Neuronal stem cell (in vitro differentiated cells): ENCODE measurements around the gene NXPE3.

Experiments used
- DNase-seq: peaks from one replicate; pipeline ENCODE4 v3.0.0-alpha.2; 2013; ENCODE audit warnings: low spot score
- H2AFZ ChIP-seq: one replicate; pipeline ENCODE4 v1.6.1; 2013; ENCODE audit warnings: mild to moderate bottlenecking, low read length, inconsistent platforms
- H2AK5ac ChIP-seq: 2 replicates; pipeline ENCODE4 v1.6.1; 2013; ENCODE audit warnings: low read depth, mild to moderate bottlenecking, inconsistent platforms, low read length, moderate library complexity, mixed read lengths
- H2BK120ac ChIP-seq: 2 replicates; pipeline ENCODE4 v1.6.1; 2013; ENCODE audit warnings: low read depth, mild to moderate bottlenecking, inconsistent platforms, low read length, moderate library complexity, mixed read lengths
- H2BK12ac ChIP-seq: one replicate; pipeline ENCODE4 v1.6.1; 2013; ENCODE audit warnings: low read length, inconsistent platforms
- H2BK15ac ChIP-seq: 2 replicates; pipeline ENCODE4 v1.6.1; 2013; ENCODE audit warnings: mild to moderate bottlenecking, low read length, inconsistent platforms, mixed read lengths
- H2BK5ac ChIP-seq: one replicate; pipeline ENCODE4 v1.6.1; 2013; ENCODE audit warnings: inconsistent platforms, mild to moderate bottlenecking, low read length, moderate library complexity
- H3K14ac ChIP-seq: one replicate; pipeline ENCODE4 v1.6.1; 2013; ENCODE audit warnings: low read length, inconsistent platforms
- H3K18ac ChIP-seq: 2 replicates; pipeline ENCODE4 v1.6.1; 2013; ENCODE audit warnings: low read length, inconsistent platforms
- H3K23ac ChIP-seq: 2 replicates; pipeline ENCODE4 v1.6.1; 2013; ENCODE audit warnings: low read depth, mild to moderate bottlenecking, mixed read lengths, low read length, inconsistent platforms; ENCODE audit not compliant: poor library complexity
- H3K27ac ChIP-seq: replicated peaks from 3 replicates; pipeline ENCODE4 v1.5.1; 2013; ENCODE audit warnings: low read length, inconsistent platforms
- H3K27me3 ChIP-seq, 3 experiments: 2 replicates each; pipeline ENCODE4 v1.6.1; 2013; ENCODE audit warnings: low read length in 3 of 3, mild to moderate bottlenecking in 2 of 3, inconsistent platforms in 1 of 3, low read depth in 1 of 3, mixed read lengths in 1 of 3, moderate library complexity in 1 of 3; ENCODE audit not compliant: control insufficient read depth in 3 of 3, insufficient read depth in 3 of 3
- H3K36me3 ChIP-seq, 2 donors: replicated peaks in 1 of 2; 2 replicates each; pipeline ENCODE4 v1.6.1; 2013; ENCODE audit warnings: low read length in 2 of 2; ENCODE audit not compliant: control insufficient read depth in 2 of 2, insufficient read depth in 2 of 2
- H3K4ac ChIP-seq: 2 replicates; pipeline ENCODE4 v1.6.1; 2013; ENCODE audit warnings: inconsistent platforms, mild to moderate bottlenecking, low read length, moderate library complexity
- H3K4me1 ChIP-seq, 2 donors: 1 replicate in 1 of 2; 2 replicates in 1 of 2; pipeline ENCODE4 v1.6.1; 2013; ENCODE audit warnings: low read length in 2 of 2, low read depth in 1 of 2; ENCODE audit not compliant: control insufficient read depth in 2 of 2, insufficient read depth in 1 of 2
- H3K4me2 ChIP-seq: one replicate; pipeline ENCODE4 v1.6.1; 2013; ENCODE audit warnings: mild to moderate bottlenecking, low read length, inconsistent platforms; ENCODE audit not compliant: insufficient read depth, poor library complexity, severe bottlenecking
- H3K4me3 ChIP-seq, 2 donors: 2 replicates each; pipeline ENCODE4 v1.5.1; 2013; ENCODE audit warnings: low read length in 2 of 2, mild to moderate bottlenecking in 2 of 2, inconsistent platforms in 1 of 2, moderate library complexity in 1 of 2
- H3K79me1 ChIP-seq: one replicate; pipeline ENCODE4 v1.6.1; 2013; ENCODE audit warnings: low read depth, mild to moderate bottlenecking, inconsistent platforms, low read length, moderate library complexity
- H3K9ac ChIP-seq: one replicate; pipeline ENCODE4 v1.6.1; 2013; ENCODE audit warnings: mild to moderate bottlenecking, low read depth, low read length, inconsistent platforms; ENCODE audit not compliant: poor library complexity
- H3K9me3 ChIP-seq, 2 donors: replicated peaks in 1 of 2; 2 replicates each; pipeline versions ENCODE3 to v1.6.1; 2013; ENCODE audit warnings: low read length in 2 of 2, mild to moderate bottlenecking in 2 of 2, inconsistent platforms in 1 of 2, low read depth in 1 of 2, mixed read lengths in 1 of 2, moderate library complexity in 1 of 2; ENCODE audit not compliant: control insufficient read depth in 2 of 2, insufficient read depth in 1 of 2
- H4K8ac ChIP-seq: one replicate; pipeline ENCODE4 v1.6.1; 2013; ENCODE audit warnings: low read depth, mild to moderate bottlenecking, inconsistent platforms, low read length, moderate library complexity
- H4K91ac ChIP-seq: one replicate; pipeline ENCODE4 v1.6.1; 2013; ENCODE audit warnings: low read length, low read depth, mild to moderate bottlenecking, inconsistent platforms; ENCODE audit not compliant: poor library complexity
- WGBS, 2 donors: extraction: QIAGEN DNeasy Blood & Tissue Kit; methylation state at CpG; one replicate each; pipeline ENCODE4 v1.1.7; 2013; ENCODE audit warnings: missing lambda C conversion rate in 2 of 2, mixed read lengths in 1 of 2; ENCODE audit not compliant: insufficient read length in 2 of 2, insufficient replicate concordance in 1 of 2; ENCODE audit errors: extremely low coverage in 2 of 2; 5-methylcytosine and 5-hydroxymethylcytosine counted together

Gene NXPE3

DNA sequence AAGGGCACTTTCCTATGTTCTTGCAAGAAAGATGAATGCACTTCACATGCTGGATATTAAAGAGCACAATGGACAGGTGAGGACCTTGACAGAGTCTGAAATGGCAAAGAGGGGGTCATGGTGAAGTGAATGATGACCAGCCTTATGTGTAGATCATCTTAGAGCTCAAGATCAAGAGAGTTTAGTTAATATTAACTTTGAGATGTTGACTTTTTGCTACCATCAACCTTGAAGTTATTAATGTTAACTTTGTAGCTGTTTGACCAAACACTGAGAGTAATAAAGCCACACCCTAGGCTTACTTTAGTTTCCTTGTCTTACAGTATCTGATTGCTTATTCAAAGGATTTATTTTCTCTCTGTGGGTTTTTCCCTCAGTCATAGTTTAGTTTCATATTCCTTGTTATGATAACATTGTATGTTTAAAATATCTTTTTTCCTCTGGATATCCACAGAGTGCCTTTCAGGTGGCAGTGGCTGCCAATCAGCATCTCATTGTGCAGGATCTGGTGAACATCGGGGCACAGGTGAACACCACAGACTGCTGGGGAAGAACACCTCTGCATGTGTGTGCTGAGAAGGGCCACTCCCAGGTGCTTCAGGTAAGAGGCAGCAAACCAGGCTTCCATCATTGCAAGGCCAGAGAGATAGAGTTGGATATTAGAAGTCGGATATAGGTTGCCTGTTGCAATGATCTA is 75.7 kb downstream of the NXPE3 start:
- Histone ChIP-seq H4K91ac (no peak overlapping the region), H3K9ac (no peak overlapping the region), H3K4ac (no peak overlapping the region), H3K4me1 (peaks cover 0 to 5% of the 10 kb centered on the region in 2 donors), H2AFZ (no peak overlapping the region), H3K27ac (no peak overlapping the region), H3K9me3 (no peaks in the 10 kb centered on the region), H2BK5ac (no peak overlapping the region), H3K23ac (no peak overlapping the region), H2BK15ac (no peak overlapping the region), H3K36me3 (peaks cover 27 to 78% of the 10 kb centered on the region in 2 donors), H3K4me3 (no peak overlapping the region), H3K79me1 (peaks cover 8% of the 10 kb centered on the region), H3K18ac (no peak overlapping the region), H3K14ac (no peak overlapping the region), H2AK5ac (no peak overlapping the region), H2BK120ac (no peak overlapping the region), H4K8ac (no peak overlapping the region), H3K4me2 (no peak overlapping the region), H2BK12ac (no peak overlapping the region), H3K27me3 (no peaks in the 10 kb centered on the region)
- no CpG with 5 or more reads among the region's 2 CpGs for WGBS, 2 donors
- no peak for DNase-seq

DNA sequence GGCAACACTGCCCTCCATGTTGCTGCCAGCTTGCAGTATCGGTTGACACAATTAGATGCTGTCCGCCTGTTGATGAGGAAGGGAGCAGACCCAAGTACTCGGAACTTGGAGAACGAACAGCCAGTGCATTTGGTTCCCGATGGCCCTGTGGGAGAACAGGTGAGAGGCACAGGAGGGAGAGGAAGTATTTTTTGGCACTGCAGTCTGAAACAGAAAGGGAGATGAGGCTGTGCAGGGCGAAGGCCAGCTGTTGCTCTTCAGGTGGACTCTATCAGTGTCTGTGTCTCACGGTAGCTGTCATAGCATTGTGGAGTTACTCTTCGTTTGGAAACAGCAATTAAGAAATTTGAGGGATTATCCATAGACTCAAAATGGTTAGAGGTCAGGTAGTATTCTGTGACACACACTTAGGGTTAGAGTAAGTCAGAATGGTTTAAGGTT is 78.3 kb downstream of the NXPE3 start:
- no peaks in the 10 kb centered on the region for H3K9me3 ChIP-seq
- no peak overlapping the region for H2BK120ac ChIP-seq
- no peak overlapping the region for H3K27ac ChIP-seq
- no peak overlapping the region for H2AK5ac ChIP-seq
- H3K4me1 ChIP-seq: no peaks in the 10 kb centered on the region
- WGBS, 2 donors: no CpG with 5 or more reads among the region's 8 CpGs
- H3K79me1 ChIP-seq: peaks cover 6% of the 10 kb centered on the region
- no peak overlapping the region for H3K4ac ChIP-seq
- no peak overlapping the region for H3K9ac ChIP-seq
- H2BK5ac ChIP-seq: no peak overlapping the region
- peaks cover 28 to 89% of the 10 kb centered on the region in 2 donors for H3K36me3 ChIP-seq
- H2BK12ac ChIP-seq: no peak overlapping the region
- DNase-seq: no peak
- H2BK15ac ChIP-seq: no peak overlapping the region
- H3K23ac ChIP-seq: no peak overlapping the region
- no peak overlapping the region for H4K91ac ChIP-seq
- H3K4me2 ChIP-seq: no peak overlapping the region
- no peak overlapping the region for H2AFZ ChIP-seq
- no peak overlapping the region for H4K8ac ChIP-seq
- H3K4me3 ChIP-seq: no peak overlapping the region
- no peak overlapping the region for H3K14ac ChIP-seq
- no peaks in the 10 kb centered on the region for H3K27me3 ChIP-seq
- H3K18ac ChIP-seq: no peak overlapping the region

DNA sequence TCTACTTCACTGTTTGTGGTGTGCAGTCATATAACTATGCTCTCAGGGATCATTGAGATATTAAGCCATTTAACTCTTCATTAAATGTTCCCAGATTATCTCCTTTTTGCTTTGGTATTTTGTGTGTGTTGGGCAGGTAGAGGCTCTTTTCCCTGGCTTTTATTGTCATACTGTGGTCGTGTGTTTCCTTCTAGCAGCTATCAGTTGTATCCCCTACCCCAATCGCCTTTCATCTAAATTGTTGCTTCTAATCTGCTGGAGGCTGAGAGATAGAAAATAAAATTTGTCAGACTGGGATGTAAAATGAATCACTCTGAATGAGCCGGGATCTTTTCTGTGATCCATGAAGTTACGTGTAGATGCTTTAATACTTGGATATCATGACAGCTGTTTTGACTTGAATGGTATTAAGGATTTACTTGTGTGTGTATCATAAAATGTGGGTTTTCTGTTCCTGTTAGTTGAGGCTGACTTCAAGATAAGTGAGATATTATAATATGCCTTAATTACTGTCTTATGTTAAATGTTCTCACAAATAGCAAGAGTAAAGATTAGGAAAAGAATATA is 79.5 kb downstream of the NXPE3 start:
- Histone ChIP-seq H3K9ac (no peak overlapping the region), H2BK5ac (no peak overlapping the region), H3K27ac (no peak overlapping the region), H3K14ac (no peak overlapping the region), H3K36me3 (peaks cover 20 to 77% of the 10 kb centered on the region in 2 donors), H2AK5ac (no peak overlapping the region), H3K79me1 (peaks cover 3% of the 10 kb centered on the region), H3K9me3 (no peaks in the 10 kb centered on the region), H2BK12ac (no peak overlapping the region), H4K8ac (no peak overlapping the region), H3K4me3 (no peak overlapping the region), H3K18ac (no peak overlapping the region), H2BK15ac (no peak overlapping the region), H3K23ac (no peak overlapping the region), H2AFZ (no peak overlapping the region), H3K4me2 (no peak overlapping the region), H4K91ac (no peak overlapping the region), H3K4me1 (no peaks in the 10 kb centered on the region), H2BK120ac (no peak overlapping the region), H3K27me3 (peaks cover 0 to under 1% (median 0%) of the 10 kb centered on the region in 3 experiments), H3K4ac (no peak overlapping the region)
- no peak for DNase-seq
- no CpG with 5 or more reads among the region's 4 CpGs for WGBS, 2 donors

DNA sequence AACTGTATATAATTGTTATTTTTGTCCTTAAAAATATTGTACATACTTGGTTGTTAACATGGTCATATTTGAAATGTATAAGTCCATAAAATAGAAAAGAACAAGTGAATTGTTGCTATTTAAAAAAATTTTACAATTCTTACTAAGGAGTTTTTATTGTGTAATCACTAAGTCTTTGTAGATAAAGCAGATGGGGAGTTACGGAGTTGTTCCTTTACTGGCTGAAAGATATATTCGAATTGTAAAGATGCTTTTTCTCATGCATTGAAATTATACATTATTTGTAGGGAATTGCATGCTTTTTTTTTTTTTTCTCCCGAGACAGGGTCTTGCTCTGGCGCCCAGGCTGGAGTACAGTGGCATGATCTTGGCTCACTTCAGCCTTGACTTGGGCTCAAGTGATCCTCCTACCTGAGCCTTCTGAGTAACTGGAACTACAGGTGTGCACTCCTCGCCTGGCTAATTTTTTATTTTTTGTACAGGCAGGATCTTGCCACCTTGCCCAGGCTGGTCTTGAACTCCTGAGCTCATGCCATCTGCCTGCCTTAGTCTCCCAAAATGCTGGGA is 81.0 kb downstream of the NXPE3 start:
- Histone ChIP-seq H3K27me3 (peaks cover 0 to 1% (median 0%) of the 10 kb centered on the region in 3 experiments), H3K27ac (no peak overlapping the region)
- no CpG with 5 or more reads among the region's 5 CpGs for WGBS, 2 donors

More for the DNA sequence above, 81.0 kb downstream of the NXPE3 start:
- Histone ChIP-seq H3K18ac (no peak overlapping the region), H2BK15ac (no peak overlapping the region), H3K4me1 (no peaks in the 10 kb centered on the region), H3K79me1 (peaks cover 2% of the 10 kb centered on the region), H3K4me2 (no peak overlapping the region), H4K91ac (no peak overlapping the region), H2BK12ac (no peak overlapping the region), H3K14ac (no peak overlapping the region), H2BK5ac (no peak overlapping the region), H3K4me3 (no peak overlapping the region), H3K36me3 (peaks cover 15 to 63% of the 10 kb centered on the region in 2 donors), H3K23ac (no peak overlapping the region), H3K9ac (no peak overlapping the region), H4K8ac (no peak overlapping the region), H2BK120ac (no peak overlapping the region), H3K9me3 (no peaks in the 10 kb centered on the region), H2AK5ac (no peak overlapping the region), H3K4ac (no peak overlapping the region), H2AFZ (no peak overlapping the region)
- DNase-seq: no peak
